Measurements from ENCODE around the gene SEPTIN5. TPM values are rescaled to one million over a fixed set of nuclear protein-coding genes. Genes with fewer than 3 reads are reported as not detected.
A peak's percentile ranks its signal among the peaks of the same experiment; 100 is the strongest.
"Not testable (repeated sequence)": the region's sequence is repeated elsewhere in the genome, so short reads cannot be mapped to it uniquely, and the experiment has no call there.

Gene SEPTIN5
- total RNA-seq, 1 donor from 2014 or later: 19.8 TPM

GRCh38 chr22:19680911-19681862 is 33.1 kb upstream of the SEPTIN5 start:
- no peak for DNase-seq (ENCODE audit: low read depth in 2 of 2)

- DNase-seq (ENCODE audit: low read depth in 2 of 2): no peak
Measured at GRCh38 chr22:19681863-19682245, 32.4 kb upstream of the SEPTIN5 start.

- DNase-seq (ENCODE audit: low read depth in 2 of 2): no peak
Measured at GRCh38 chr22:19686946-19687345, 27.4 kb upstream of the SEPTIN5 start.

GRCh38 chr22:19687561-19688300 is 26.6 kb upstream of the SEPTIN5 start:
- DNase-seq (ENCODE audit: low read depth in 2 of 2): no peak

- no peak for DNase-seq (ENCODE audit: low read depth in 2 of 2)
Measured at GRCh38 chr22:19688301-19689290, 25.7 kb upstream of the SEPTIN5 start.

GRCh38 chr22:19689408-19689807 is 24.9 kb upstream of the SEPTIN5 start:
- DNase-seq (ENCODE audit: low read depth in 2 of 2): no peak

GRCh38 chr22:19691007-19691720 is 23.1 kb upstream of the SEPTIN5 start:
- no peak for DNase-seq (ENCODE audit: low read depth in 2 of 2)

- peak in 1 of 2 donors; percentile 36 for DNase-seq (ENCODE audit: low read depth in 2 of 2)
Measured at GRCh38 chr22:19691721-19692341, 22.5 kb upstream of the SEPTIN5 start.

GRCh38 chr22:19693581-19693980 is 20.7 kb upstream of the SEPTIN5 start:
- DNase-seq (ENCODE audit: low read depth in 2 of 2): no peak

GRCh38 chr22:19693981-19694670 is 20.2 kb upstream of the SEPTIN5 start:
- no peak for DNase-seq (ENCODE audit: low read depth in 2 of 2)

GRCh38 chr22:19694696-19695095 is 19.6 kb upstream of the SEPTIN5 start:
- DNase-seq (ENCODE audit: low read depth in 2 of 2): no peak

GRCh38 chr22:19696504-19697276 is 17.6 kb upstream of the SEPTIN5 start:
- DNase-seq (ENCODE audit: low read depth in 2 of 2): no peak

GRCh38 chr22:19697871-19698270 is 16.4 kb upstream of the SEPTIN5 start:
- not testable (repeated sequence) for DNase-seq (ENCODE audit: low read depth in 2 of 2)

GRCh38 chr22:19700790-19701419 is 13.4 kb upstream of the SEPTIN5 start:
- no peak for DNase-seq (ENCODE audit: low read depth in 2 of 2)

- no peak for DNase-seq (ENCODE audit: low read depth in 2 of 2)
Measured at GRCh38 chr22:19701420-19702145, 12.7 kb upstream of the SEPTIN5 start.

GRCh38 chr22:19703869-19704268 is 10.4 kb upstream of the SEPTIN5 start:
- no peak for DNase-seq (ENCODE audit: low read depth in 2 of 2)

- DNase-seq (ENCODE audit: low read depth in 2 of 2): no peak
Measured at GRCh38 chr22:19704355-19705015, 9.8 kb upstream of the SEPTIN5 start.
